ENCODE measurements around the gene ARSA. TPM values are rescaled to one million over a fixed set of nuclear protein-coding genes. Genes with fewer than 3 reads are reported as not detected.

The ARSA gene
- total and polyA plus RNA-seq, 2 experiments from 2014 or later: 8.1 to 8.2 TPM

GRCh38 chr22:50676661-50677492 lies 48.9 kb upstream of the ARSA start:
- no peak overlapping the region for H3K4me3 Mint-ChIP-seq
- H3K9me3 Mint-ChIP-seq: peaks cover 10% of the 10 kb centered on the region
- no peaks in the 10 kb centered on the region for H3K4me1 ChIP-seq (ENCODE audit: insufficient read depth)
- TF ChIP-seq, protein P1, sequence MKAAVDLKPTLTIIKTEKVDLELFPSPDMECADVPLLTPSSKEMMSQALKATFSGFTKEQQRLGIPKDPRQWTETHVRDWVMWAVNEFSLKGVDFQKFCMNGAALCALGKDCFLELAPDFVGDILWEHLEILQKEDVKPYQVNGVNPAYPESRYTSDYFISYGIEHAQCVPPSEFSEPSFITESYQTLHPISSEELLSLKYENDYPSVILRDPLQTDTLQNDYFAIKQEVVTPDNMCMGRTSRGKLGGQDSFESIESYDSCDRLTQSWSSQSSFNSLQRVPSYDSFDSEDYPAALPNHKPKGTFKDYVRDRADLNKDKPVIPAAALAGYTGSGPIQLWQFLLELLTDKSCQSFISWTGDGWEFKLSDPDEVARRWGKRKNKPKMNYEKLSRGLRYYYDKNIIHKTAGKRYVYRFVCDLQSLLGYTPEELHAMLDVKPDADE (IDR thresholded peaks at IDR 0.05): no peak
- TF ChIP-seq POLR2AphosphoS5 (IDR thresholded peaks at IDR 0.05; ENCODE audit: low read depth) (no peak), ZNF114 (CRISPR knock-in tag; IDR thresholded peaks at IDR 0.05) (no peak), JUNB (IDR thresholded peaks at IDR 0.05; ENCODE audit: unreplicated experiment) (no peak), ZNF462 (CRISPR knock-in tag; IDR thresholded peaks at IDR 0.05) (no peak), NANOG (IDR thresholded peaks at IDR 0.05; ENCODE audit: borderline replicate concordance) (no peak), EZH2phosphoT487 (IDR thresholded peaks at IDR 0.05; ENCODE audit: unreplicated experiment) (no peak), EZH2 (IDR thresholded peaks at IDR 0.05; ENCODE audit: low read depth, unreplicated experiment) (no peak), STAT1 (IDR thresholded peaks at IDR 0.05; ENCODE audit: unreplicated experiment) (no peak), CREB1 (CRISPR knock-in tag; IDR thresholded peaks at IDR 0.05; ENCODE audit: low read depth) (no peak), ZNF331 (CRISPR knock-in tag; IDR thresholded peaks at IDR 0.05; ENCODE audit: low read depth) (no peak), CTCF (conservative IDR thresholded peaks at IDR 0.05; ENCODE audit: low read depth in 2 of 2) (no peak)
- TF ChIP-seq, protein P2, sequence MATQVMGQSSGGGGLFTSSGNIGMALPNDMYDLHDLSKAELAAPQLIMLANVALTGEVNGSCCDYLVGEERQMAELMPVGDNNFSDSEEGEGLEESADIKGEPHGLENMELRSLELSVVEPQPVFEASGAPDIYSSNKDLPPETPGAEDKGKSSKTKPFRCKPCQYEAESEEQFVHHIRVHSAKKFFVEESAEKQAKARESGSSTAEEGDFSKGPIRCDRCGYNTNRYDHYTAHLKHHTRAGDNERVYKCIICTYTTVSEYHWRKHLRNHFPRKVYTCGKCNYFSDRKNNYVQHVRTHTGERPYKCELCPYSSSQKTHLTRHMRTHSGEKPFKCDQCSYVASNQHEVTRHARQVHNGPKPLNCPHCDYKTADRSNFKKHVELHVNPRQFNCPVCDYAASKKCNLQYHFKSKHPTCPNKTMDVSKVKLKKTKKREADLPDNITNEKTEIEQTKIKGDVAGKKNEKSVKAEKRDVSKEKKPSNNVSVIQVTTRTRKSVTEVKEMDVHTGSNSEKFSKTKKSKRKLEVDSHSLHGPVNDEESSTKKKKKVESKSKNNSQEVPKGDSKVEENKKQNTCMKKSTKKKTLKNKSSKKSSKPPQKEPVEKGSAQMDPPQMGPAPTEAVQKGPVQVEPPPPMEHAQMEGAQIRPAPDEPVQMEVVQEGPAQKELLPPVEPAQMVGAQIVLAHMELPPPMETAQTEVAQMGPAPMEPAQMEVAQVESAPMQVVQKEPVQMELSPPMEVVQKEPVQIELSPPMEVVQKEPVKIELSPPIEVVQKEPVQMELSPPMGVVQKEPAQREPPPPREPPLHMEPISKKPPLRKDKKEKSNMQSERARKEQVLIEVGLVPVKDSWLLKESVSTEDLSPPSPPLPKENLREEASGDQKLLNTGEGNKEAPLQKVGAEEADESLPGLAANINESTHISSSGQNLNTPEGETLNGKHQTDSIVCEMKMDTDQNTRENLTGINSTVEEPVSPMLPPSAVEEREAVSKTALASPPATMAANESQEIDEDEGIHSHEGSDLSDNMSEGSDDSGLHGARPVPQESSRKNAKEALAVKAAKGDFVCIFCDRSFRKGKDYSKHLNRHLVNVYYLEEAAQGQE (IDR thresholded peaks at IDR 0.05; ENCODE audit: unreplicated experiment): no peak
- no peaks in the 10 kb centered on the region for H3K36me3 ChIP-seq (ENCODE audit: insufficient read depth)
- no peak overlapping the region for H3K27ac ChIP-seq (ENCODE audit: low read depth)
- DNase-seq (ENCODE audit: low spot score) (no peak), ATAC-seq (no peak)
- 0 out of 2 replicates have a peak, but pooled peaks cover 3% of the 10 kb centered on the region for H3F3A ChIP-seq (replicated peaks; ENCODE audit: low read depth)
- no peak overlapping the region for H2AFZ ChIP-seq
- peaks cover 37% of the 10 kb centered on the region for H3K27me3 Mint-ChIP-seq (ENCODE audit: insufficient read depth, low read depth, poor library complexity)
- H3K27ac Mint-ChIP-seq: no peak overlapping the region
- H3K36me3 Mint-ChIP-seq (ENCODE audit: low read depth): peaks cover 14% of the 10 kb centered on the region
- H3K9me2 ChIP-seq (ENCODE audit: insufficient read depth): no peaks in the 10 kb centered on the region
- H4K20me1 ChIP-seq (replicated peaks; ENCODE audit: insufficient read depth): no peaks in the 10 kb centered on the region; the same call in 1 of the 2 replicates
- no peak overlapping the region for H3K4me3 ChIP-seq
- no peaks in the 10 kb centered on the region for H3K79me2 ChIP-seq (replicated peaks; ENCODE audit: insufficient read depth)
- peaks cover 14% of the 10 kb centered on the region for H3K4me1 Mint-ChIP-seq
- no peak overlapping the region for H3K4me2 ChIP-seq
- peaks cover 29% of the 10 kb centered on the region for H3K27me3 ChIP-seq (ENCODE audit: insufficient read depth)

Measured in GM23338 (cell line).